ENCODE data around the gene NCDN.

NCDN gene

GRCh38 chr1:35535243-35535642 lies 22.4 kb upstream of the NCDN start:
- no peak overlapping the region for H3K27ac ChIP-seq
- no peak overlapping the region for H3K4me3 ChIP-seq (IDR thresholded peaks at IDR 0.05; ENCODE audit: insufficient read depth, low read depth, low read length)
- H3K36me3 ChIP-seq (ENCODE audit: insufficient read depth) = no peaks in the 10 kb centered on the region
- no peak overlapping the region for H3K9ac ChIP-seq
- no peaks in the 10 kb centered on the region for H4K20me1 ChIP-seq (ENCODE audit: insufficient read depth)
- H3K4me2 ChIP-seq = no peak overlapping the region
- H3K27me3 ChIP-seq (ENCODE audit: insufficient read depth, low read depth) = no peaks in the 10 kb centered on the region
- H3K4me1 ChIP-seq (ENCODE audit: low read depth, poor library complexity, severe bottlenecking) = peaks cover 27% of the 10 kb centered on the region
- TF ChIP-seq, protein P1, sequence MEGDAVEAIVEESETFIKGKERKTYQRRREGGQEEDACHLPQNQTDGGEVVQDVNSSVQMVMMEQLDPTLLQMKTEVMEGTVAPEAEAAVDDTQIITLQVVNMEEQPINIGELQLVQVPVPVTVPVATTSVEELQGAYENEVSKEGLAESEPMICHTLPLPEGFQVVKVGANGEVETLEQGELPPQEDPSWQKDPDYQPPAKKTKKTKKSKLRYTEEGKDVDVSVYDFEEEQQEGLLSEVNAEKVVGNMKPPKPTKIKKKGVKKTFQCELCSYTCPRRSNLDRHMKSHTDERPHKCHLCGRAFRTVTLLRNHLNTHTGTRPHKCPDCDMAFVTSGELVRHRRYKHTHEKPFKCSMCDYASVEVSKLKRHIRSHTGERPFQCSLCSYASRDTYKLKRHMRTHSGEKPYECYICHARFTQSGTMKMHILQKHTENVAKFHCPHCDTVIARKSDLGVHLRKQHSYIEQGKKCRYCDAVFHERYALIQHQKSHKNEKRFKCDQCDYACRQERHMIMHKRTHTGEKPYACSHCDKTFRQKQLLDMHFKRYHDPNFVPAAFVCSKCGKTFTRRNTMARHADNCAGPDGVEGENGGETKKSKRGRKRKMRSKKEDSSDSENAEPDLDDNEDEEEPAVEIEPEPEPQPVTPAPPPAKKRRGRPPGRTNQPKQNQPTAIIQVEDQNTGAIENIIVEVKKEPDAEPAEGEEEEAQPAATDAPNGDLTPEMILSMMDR (conservative IDR thresholded peaks at IDR 0.05; ENCODE audit: low read depth, low read length) = no peak
- no peaks in the 10 kb centered on the region; the same call in 1 of the 2 replicates for H3K79me2 ChIP-seq (ENCODE audit: insufficient read depth, low read depth)
- H2AFZ ChIP-seq (ENCODE audit: low read depth) = no peak overlapping the region

- Histone ChIP-seq H3K4me3 (IDR thresholded peaks at IDR 0.05; ENCODE audit: insufficient read depth, low read depth, low read length) (no peak overlapping the region), H3K36me3 (ENCODE audit: insufficient read depth) (no peaks in the 10 kb centered on the region), H3K27me3 (ENCODE audit: insufficient read depth, low read depth) (no peaks in the 10 kb centered on the region), H4K20me1 (ENCODE audit: insufficient read depth) (no peaks in the 10 kb centered on the region), H3K4me2 (no peak overlapping the region), H2AFZ (ENCODE audit: low read depth) (no peak overlapping the region), H3K4me1 (ENCODE audit: low read depth, poor library complexity, severe bottlenecking) (peaks cover 31% of the 10 kb centered on the region), H3K9ac (no peak overlapping the region), H3K79me2 (ENCODE audit: insufficient read depth, low read depth) (no peaks in the 10 kb centered on the region; the same call in 1 of the 2 replicates), H3K27ac (no peak overlapping the region)
- TF ChIP-seq, protein P1 (conservative IDR thresholded peaks at IDR 0.05; ENCODE audit: low read depth, low read length) = no peak
These were observed 20.9 kb upstream of the NCDN start for GRCh38 chr1:35536556-35537162.

GRCh38 chr1:35537806-35538205 lies 19.8 kb upstream of the NCDN start:
- Histone ChIP-seq H3K36me3 (ENCODE audit: insufficient read depth) (no peaks in the 10 kb centered on the region), H3K4me2 (no peak overlapping the region), H3K9ac (no peak overlapping the region), H2AFZ (ENCODE audit: low read depth) (no peak overlapping the region), H4K20me1 (ENCODE audit: insufficient read depth) (no peaks in the 10 kb centered on the region), H3K27ac (no peak overlapping the region), H3K27me3 (ENCODE audit: insufficient read depth, low read depth) (no peaks in the 10 kb centered on the region), H3K79me2 (ENCODE audit: insufficient read depth, low read depth) (no peaks in the 10 kb centered on the region; the same call in 1 of the 2 replicates), H3K4me3 (IDR thresholded peaks at IDR 0.05; ENCODE audit: insufficient read depth, low read depth, low read length) (no peak overlapping the region), H3K4me1 (ENCODE audit: low read depth, poor library complexity, severe bottlenecking) (peaks cover 31% of the 10 kb centered on the region)
- TF ChIP-seq, protein P1 (conservative IDR thresholded peaks at IDR 0.05; ENCODE audit: low read depth, low read length) = no peak

DNA sequence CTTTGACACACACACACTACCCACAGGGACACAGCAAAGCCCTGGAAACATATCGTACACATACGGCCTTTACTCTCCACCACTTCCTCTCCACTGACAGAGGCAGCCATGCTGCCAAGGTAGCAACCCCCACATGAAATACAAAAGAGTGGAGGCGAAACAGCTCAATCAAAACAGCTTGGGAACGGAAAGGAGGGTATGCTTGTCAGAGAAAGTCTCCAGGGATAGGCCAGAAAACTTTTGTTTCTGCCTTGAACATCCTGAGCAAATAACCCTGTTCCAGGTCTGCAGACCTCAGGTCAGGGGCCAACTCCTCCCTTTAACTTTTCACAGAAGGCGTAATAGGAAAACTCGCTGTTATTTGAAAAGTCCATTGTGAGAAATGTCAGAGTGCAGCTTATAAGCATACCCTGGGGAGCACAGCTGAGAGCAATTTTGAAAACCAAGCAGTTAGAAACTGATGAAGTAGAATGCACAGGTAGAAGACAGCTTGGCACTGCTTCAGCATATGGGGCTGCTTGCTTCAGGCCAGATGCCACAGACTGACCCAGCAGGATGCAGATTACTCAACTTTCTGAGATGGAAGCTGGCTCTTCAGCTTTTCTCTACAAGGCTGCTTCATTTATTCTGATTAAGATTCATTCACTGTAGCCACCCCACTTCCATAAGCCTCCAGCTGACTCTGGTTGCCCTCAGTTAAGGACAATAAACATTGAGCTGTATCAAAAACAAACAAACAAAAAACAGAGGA lies 18.4 kb upstream of the NCDN start:
- TF ChIP-seq, protein P1 (conservative IDR thresholded peaks at IDR 0.05; ENCODE audit: low read depth, low read length) = no peak
- no peak overlapping the region for H3K4me3 ChIP-seq (IDR thresholded peaks at IDR 0.05; ENCODE audit: insufficient read depth, low read depth, low read length)
- H3K79me2 ChIP-seq (ENCODE audit: insufficient read depth, low read depth) = no peaks in the 10 kb centered on the region; the same call in 1 of the 2 replicates
- H3K4me1 ChIP-seq (ENCODE audit: low read depth, poor library complexity, severe bottlenecking) = peaks cover 31% of the 10 kb centered on the region
- H4K20me1 ChIP-seq (ENCODE audit: insufficient read depth) = no peaks in the 10 kb centered on the region
- H3K27me3 ChIP-seq (ENCODE audit: insufficient read depth, low read depth) = no peaks in the 10 kb centered on the region
- no peak overlapping the region for H2AFZ ChIP-seq (ENCODE audit: low read depth)
- peak overlapping the region; percentile 37; the same call in 1 of the 2 replicates for H3K4me2 ChIP-seq
- H3K36me3 ChIP-seq (ENCODE audit: insufficient read depth) = no peaks in the 10 kb centered on the region
- H3K9ac ChIP-seq = peak overlapping the region; percentile 3; the same call in 1 of the 2 replicates
- H3K27ac ChIP-seq = peak overlapping the region; percentile 46; the same call in 1 of the 2 replicates

Measured in KMS-11 (cell line).